DMS114 treated with DMSO at 0.1 percent for 48 hours (cell line): ENCODE measurements around the gene TRPV5.

Experiments used
- DNase-seq: peaks from one replicate; lab custom pipeline; 2025; ENCODE audit not compliant: unreplicated experiment; lab: John Stamatoyannopoulos, UW

TRPV5 gene

GRCh38 chr7:142887282-142888015 lies 46.1 kb downstream of the TRPV5 start:
- DNase-seq: no peak

GRCh38 chr7:142886866-142887265 lies 46.7 kb downstream of the TRPV5 start:
- DNase-seq: no peak

DNA sequence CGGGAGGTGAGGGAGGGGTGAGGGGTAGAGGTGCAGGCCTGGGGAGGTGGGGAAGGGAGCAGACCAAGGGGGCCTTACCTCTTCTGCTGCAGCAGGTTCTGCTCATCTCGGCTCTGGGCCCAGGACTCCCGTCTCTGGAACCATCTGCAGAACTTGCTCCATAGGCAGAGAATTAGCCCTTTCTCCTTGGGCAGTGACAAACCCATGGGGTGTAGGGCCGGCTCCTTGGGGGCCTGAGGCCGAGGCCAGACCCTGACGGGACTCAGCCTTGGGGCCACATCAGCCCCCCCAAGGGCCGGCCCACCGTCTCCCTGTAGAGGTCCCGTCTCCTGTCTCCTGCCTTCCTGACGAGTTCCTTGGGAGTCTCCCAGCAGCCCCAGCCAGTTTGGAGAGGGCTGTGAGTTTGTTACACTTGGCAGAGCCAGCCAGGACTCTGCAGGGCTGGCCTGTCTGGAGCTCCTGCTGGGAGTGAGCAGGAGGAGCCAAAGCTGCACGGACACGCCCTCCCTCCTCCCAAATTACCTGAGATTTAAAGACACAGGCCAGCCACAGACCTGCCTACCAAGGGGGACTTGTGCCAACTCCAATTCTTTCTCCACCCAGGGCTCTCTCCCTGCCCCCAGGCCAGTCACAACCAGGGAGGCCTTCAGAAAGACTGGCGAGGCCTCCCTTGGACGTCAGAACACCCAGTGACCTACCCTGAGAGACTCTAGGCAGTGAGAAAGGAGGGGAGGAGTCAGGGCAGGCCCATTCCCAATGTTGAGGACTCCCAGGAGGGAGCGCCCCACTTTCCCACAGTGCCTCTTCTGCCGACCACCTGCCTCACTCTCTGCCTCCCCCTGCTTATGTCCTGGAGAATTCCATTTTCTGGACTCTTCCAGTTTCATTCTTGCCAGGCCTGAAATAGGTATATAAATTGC lies 48.0 kb downstream of the TRPV5 start, which contains the start of gene TRPV6:
TRPV6 (minus strand) TSS at position 435 of the 920 bp plus-strand sequence.
- DNase-seq: no peak

- DNase-seq: no peak
These were observed 49.3 kb downstream of the TRPV5 start for GRCh38 chr7:142884286-142884640.

DNA sequence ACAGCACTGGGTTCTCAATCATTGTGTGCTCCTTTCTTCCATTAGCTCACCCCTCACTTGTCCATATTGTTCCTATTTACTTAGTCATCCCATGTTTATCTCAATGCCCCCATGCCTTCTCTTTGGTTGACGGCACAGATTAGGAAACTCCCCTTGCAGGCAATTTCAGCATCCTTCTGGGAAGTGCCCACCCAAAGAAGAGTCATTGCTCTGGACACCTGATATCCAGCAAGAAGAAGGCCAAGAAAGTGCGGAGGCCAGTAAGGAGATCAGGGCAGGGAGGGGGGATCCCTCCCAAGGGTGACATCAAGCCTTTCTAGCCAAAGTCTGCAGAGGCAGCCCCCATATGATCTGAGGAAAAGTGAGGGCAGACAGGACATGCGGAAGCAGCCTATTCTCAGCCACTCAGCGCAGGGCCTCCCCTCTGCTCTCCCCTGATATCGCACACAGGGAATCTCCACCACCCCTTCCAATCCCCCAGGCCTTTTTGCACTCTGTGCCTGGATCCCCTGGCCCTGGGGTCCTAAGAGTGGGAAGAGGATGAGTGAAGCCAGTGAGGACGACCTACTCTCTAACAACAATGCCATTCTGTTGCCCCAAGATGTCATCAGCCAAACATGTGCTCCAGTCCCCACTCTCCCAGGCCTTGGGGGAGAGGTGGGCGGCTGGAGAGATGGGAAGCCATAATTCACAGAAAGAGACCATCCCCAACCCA lies 49.8 kb downstream of the TRPV5 start:
- DNase-seq: no peak

GRCh38 chr7:142883145-142883544 lies 50.4 kb downstream of the TRPV5 start:
- DNase-seq: no peak

DNA sequence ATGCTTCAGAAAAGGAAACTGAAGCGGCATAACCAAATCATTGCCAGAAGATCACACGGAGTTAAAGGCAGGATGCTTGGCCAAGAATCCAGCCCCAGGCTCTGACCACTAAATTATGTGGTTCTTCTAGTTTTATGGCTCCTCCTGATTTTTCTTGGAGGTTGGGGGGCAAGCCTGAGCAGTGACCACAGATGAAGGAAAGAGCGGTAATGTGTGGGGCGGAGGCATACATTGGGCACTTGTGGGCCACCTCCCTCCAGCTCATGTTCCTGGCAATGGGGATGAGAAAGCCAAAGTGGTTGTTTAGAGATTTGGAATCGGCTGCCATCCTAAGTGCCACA lies 51.2 kb downstream of the TRPV5 start:
- no peak for DNase-seq

DNA sequence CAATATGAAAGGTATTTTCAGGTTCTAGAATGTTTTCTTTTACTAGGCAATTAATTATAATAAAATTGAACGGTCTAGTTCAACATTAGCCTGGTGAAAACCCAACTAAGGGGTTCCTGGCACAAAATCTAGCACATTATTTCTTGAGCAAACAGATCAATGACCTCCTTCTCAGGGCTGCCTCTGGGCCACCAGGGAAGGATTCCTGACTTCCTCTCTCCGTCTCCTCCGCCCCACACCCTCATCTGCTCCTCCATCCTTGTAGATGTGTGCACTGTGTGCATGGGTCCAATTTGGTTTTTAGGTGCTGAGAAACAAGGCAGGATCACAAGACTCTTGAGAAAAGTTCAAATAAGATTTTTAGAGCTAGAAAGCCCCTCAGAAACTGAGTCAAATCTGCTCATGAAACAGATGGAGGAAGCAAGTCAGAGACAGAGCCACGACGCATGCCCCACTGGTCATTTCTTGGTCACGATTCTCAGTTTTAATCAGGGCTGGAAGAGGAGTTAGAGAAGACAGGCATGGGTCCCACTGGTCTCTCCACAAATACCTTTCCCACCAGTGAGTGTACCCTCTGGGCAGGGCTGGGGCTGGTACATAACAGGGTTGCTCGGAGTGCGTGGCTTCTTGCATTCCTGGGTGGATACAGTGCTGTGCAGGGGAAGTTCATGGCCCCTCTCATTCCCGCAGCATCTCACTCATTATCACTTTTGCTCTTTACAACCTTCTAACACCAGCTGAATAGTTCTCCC lies 51.8 kb downstream of the TRPV5 start:
- DNase-seq: no peak

GRCh38 chr7:142880876-142881505 lies 52.6 kb downstream of the TRPV5 start:
- no peak for DNase-seq

DNA sequence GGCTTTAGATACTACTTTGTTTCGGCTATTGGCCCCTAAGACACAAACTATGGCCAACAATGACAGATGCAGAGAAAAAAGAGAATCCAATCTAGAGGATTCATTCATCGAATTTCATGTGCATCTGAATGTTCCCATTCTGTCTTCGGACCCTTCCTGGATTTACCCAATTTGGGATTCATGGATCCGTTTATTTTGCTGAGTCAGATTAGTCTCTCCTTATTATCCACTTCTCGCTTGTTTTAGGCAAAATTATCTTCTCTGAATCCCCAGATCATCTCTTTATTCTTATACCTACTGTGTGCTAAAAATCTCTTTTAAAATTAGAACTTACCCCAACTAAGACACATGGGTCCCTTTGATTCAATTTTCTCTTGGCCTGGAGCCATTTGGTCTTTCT lies 54.5 kb downstream of the TRPV5 start:
- DNase-seq: no peak

GRCh38 chr7:142878315-142878714 lies 55.2 kb downstream of the TRPV5 start:
- no peak for DNase-seq

GRCh38 chr7:142876991-142877910 lies 56.3 kb downstream of the TRPV5 start:
- no peak for DNase-seq

- no peak for DNase-seq
These were observed 57.1 kb downstream of the TRPV5 start for GRCh38 chr7:142876236-142876960.

GRCh38 chr7:142875456-142875855 lies 58.1 kb downstream of the TRPV5 start:
- no peak for DNase-seq

- DNase-seq: no peak
These were observed 58.7 kb downstream of the TRPV5 start for GRCh38 chr7:142874837-142875236.

- DNase-seq: no peak
These were observed 59.1 kb downstream of the TRPV5 start for GRCh38 chr7:142874409-142874808.

GRCh38 chr7:142873871-142874270 lies 59.7 kb downstream of the TRPV5 start:
- DNase-seq: no peak

- DNase-seq: no peak
These were observed 60.2 kb downstream of the TRPV5 start for GRCh38 chr7:142873281-142873784.
